B cell (primary cell): ENCODE measurements around the gene RNF181. TPM values are rescaled to one million over a fixed set of nuclear protein-coding genes. Genes with fewer than 3 reads are reported as not detected.

Experiments
- ATAC-seq: fragments of 200-7000 bp; cut with Tn5 transposase; one replicate; pipeline ENCODE4 v1.10.0; 2021; ENCODE audit warnings: low read depth, mild to moderate bottlenecking, moderate number of reproducible peaks, moderate library complexity
- CTCF ChIA-PET: fragments of 350-600 bp; sonication (Branson Sonifier 250); formaldehyde crosslinking; loops from one replicate; lab custom pipeline; 2021; ENCODE audit warnings: antibody characterized with exemption, inconsistent platforms; lab: Charles Lee
- POLR2A ChIA-PET: fragments of 350-600 bp; sonication (Branson Sonifier 250); formaldehyde crosslinking; loops from one replicate; lab custom pipeline; 2021; ENCODE audit warnings: antibody characterized with exemption; lab: Charles Lee
- DNase-seq: peaks from one replicate; pipeline ENCODE4 v3.0.0; 2013
- H2AFZ ChIP-seq: 2 replicates; pipeline ENCODE4 v1.6.1; 2012; ENCODE audit warnings: mild to moderate bottlenecking, low read depth, low read length; ENCODE audit not compliant: insufficient read depth, poor library complexity, severe bottlenecking
- H3K27ac ChIP-seq, 2 donors: 1 replicate in 1 of 2; 2 replicates in 1 of 2; pipeline ENCODE4 v1.5.1; 2012 to 2013; ENCODE audit warnings: low read length in 2 of 2, mild to moderate bottlenecking in 2 of 2, moderate library complexity in 1 of 2
- H3K27me3 ChIP-seq, 4 experiments: fragments of 200-600 bp in 1 of 4; sonication (generic) in 1 of 4; replicated peaks in 1 of 4; 1 replicate in 2 of 4; 2 replicates in 2 of 4; pipeline versions ENCODE4 v1.6.1 to v1.7.0; 2013 to 2016; ENCODE audit warnings: low read length in 3 of 4, mild to moderate bottlenecking in 2 of 4, mixed read lengths in 1 of 4, moderate library complexity in 1 of 4; ENCODE audit not compliant: insufficient read depth in 4 of 4, control insufficient read depth in 3 of 4; ENCODE audit errors: control extremely low read depth in 1 of 4
- H3K36me3 ChIP-seq, 2 experiments: replicated peaks in 1 of 2; 1 replicate in 1 of 2; 2 replicates in 1 of 2; pipeline versions ENCODE4 v1.6.1 to v1.7.1; 2013; ENCODE audit warnings: low read length in 1 of 2; ENCODE audit not compliant: insufficient read depth in 2 of 2, control insufficient read depth in 1 of 2; ENCODE audit errors: control extremely low read depth in 1 of 2, extremely low read depth in 1 of 2
- H3K4me1 ChIP-seq, 2 donors: fragments of 200-600 bp in 1 of 2; sonication (generic) in 1 of 2; 1 replicate in 1 of 2; 2 replicates in 1 of 2; pipeline versions ENCODE4 v1.5.1 to v1.6.1; 2013 to 2017; ENCODE audit warnings: low read length in 2 of 2; ENCODE audit not compliant: control insufficient read depth in 2 of 2, insufficient read depth in 2 of 2
- H3K4me2 ChIP-seq: replicated peaks from 2 replicates; pipeline ENCODE3; 2012; ENCODE audit warnings: mild to moderate bottlenecking, low read depth, low read length; ENCODE audit not compliant: poor library complexity, severe bottlenecking
- H3K4me3 ChIP-seq, 5 experiments: fragments of 200-600 bp in 1 of 5; sonication (generic) in 1 of 5; 1 replicate in 3 of 5; 2 replicates in 2 of 5; pipeline versions ENCODE4 v1.5.1 to v1.7.0; 2011 to 2016; ENCODE audit warnings: low read length in 4 of 5, mild to moderate bottlenecking in 4 of 5, low read depth in 2 of 5, control low read depth in 1 of 5, moderate library complexity in 1 of 5; ENCODE audit not compliant: insufficient read depth in 1 of 5; ENCODE audit errors: control extremely low read depth in 1 of 5, extremely low read depth in 1 of 5
- H3K79me2 ChIP-seq: fragments of 200-600 bp; sonication (generic); one replicate; pipeline ENCODE4 v1.6.0; 2016; ENCODE audit warnings: low read length; ENCODE audit not compliant: control insufficient read depth, insufficient read depth
- H3K9ac ChIP-seq: fragments of 200-600 bp; sonication (generic); 2 replicates; pipeline ENCODE4 v1.6.1; 2017; ENCODE audit warnings: mild to moderate bottlenecking, low read length, moderate library complexity
- H3K9me3 ChIP-seq, 3 donors: one replicate each; pipeline versions ENCODE4 v1.6.1 to v1.7.1; 2013; ENCODE audit warnings: low read length in 2 of 3; ENCODE audit not compliant: control insufficient read depth in 2 of 3, insufficient read depth in 1 of 3; ENCODE audit errors: control extremely low read depth in 1 of 3
- H4K20me1 ChIP-seq: 2 replicates; pipeline ENCODE4 v1.6.0; 2012; ENCODE audit warnings: mild to moderate bottlenecking, low read length; ENCODE audit not compliant: insufficient read depth, control insufficient read depth, poor library complexity, severe bottlenecking
- H3K27ac Mint-ChIP-seq: one replicate; pipeline ENCODE4 v1.8.0; 2021; ENCODE audit warnings: mixed read lengths
- H3K27me3 Mint-ChIP-seq: one replicate; pipeline ENCODE4 v1.8.0; 2021; ENCODE audit warnings: mixed read lengths
- H3K4me1 Mint-ChIP-seq: one replicate; pipeline ENCODE4 v1.8.0; 2021; ENCODE audit warnings: mixed read lengths
- H3K4me3 Mint-ChIP-seq: one replicate; pipeline ENCODE4 v1.8.0; 2021; ENCODE audit warnings: mixed read lengths
- H3K9me3 Mint-ChIP-seq: one replicate; pipeline ENCODE4 v1.8.0; 2022; ENCODE audit warnings: mixed read lengths; ENCODE audit not compliant: insufficient read depth
- CTCF ChIP-seq: fragments of 200-600 bp; IDR thresholded peaks from one replicate; pipeline ENCODE4 v1.8.0; 2022; ENCODE audit warnings: antibody characterized with exemption, mild to moderate bottlenecking
- EZH2 ChIP-seq: IDR thresholded peaks from 2 replicates; pipeline ENCODE4 v1.6.1; 2012; ENCODE audit warnings: borderline replicate concordance, low read depth, mild to moderate bottlenecking, moderate library complexity, low read length; ENCODE audit not compliant: insufficient read depth, poor library complexity, severe bottlenecking
- WGBS: methylation state at CpG from one replicate; pipeline ENCODE4 v1.1.5; 2013; ENCODE audit warnings: missing lambda C conversion rate; ENCODE audit not compliant: insufficient coverage; 5-methylcytosine and 5-hydroxymethylcytosine counted together
- intact Hi-C: fragments of 100-400 bp; cut with micrococcal nuclease; formaldehyde crosslinking; loops from one replicate; pipeline ENCODE4 v1.10.0; 2022
- polyA plus RNA-seq: library from polyadenylated mRNA; depleted of rRNA; stranded (reverse); fragments of >200 nt; gene quantifications from 2 replicates; pipeline ENCODE4 v1.2.3, GENCODE V29; 2012
- total RNA-seq, 2 donors: library from RNA; stranded (reverse); fragments of 120-200 nt in 1 of 2; gene quantifications; 1 replicate in 1 of 2; 2 replicates in 1 of 2; pipeline versions ENCODE4 v1.2.3 to v1.2.4, GENCODE V29; 2013 to 2022

The RNF181 gene
- total and polyA plus RNA-seq, 2 donors (not counting 1 experiment from before 2014, with no cell fraction given): 76.6 to 151 TPM

- H3K36me3 ChIP-seq: peaks cover 10 to 65% of the 10 kb centered on the region in 2 experiments
- Mint-ChIP-seq H3K27ac (no peak overlapping the region), H3K4me1 (peaks cover 18% of the 10 kb centered on the region), H3K9me3 (no peaks in the 10 kb centered on the region), H3K27me3 (no peaks in the 10 kb centered on the region), H3K4me3 (no peak overlapping the region)
- ChIA-PET CTCF (interaction anchor here (0.7 to 2.1 kb wide), 6 partner anchors 11 to 156 kb away, joined by 3 to 7 read pairs (median 4); partner anchors contain the start of gene GGCX), POLR2A (interaction anchor here (0.7 kb wide), 1 partner anchor 124 kb away, joined by 4 read pairs; no protein-coding TSS in a partner anchor)
- no peak for DNase-seq
- H4K20me1 ChIP-seq: peaks cover 9% of the 10 kb centered on the region
- peaks cover 7% of the 10 kb centered on the region in 2 donors for H3K4me1 ChIP-seq
- no peak for ATAC-seq
- no peak overlapping the region for H2AFZ ChIP-seq
- H3K4me2 ChIP-seq: no peak overlapping the region
- no peak overlapping the region for H3K9ac ChIP-seq
- no peak overlapping the region for H3K27ac ChIP-seq
- no peak overlapping the region for H3K4me3 ChIP-seq
- H3K27me3 ChIP-seq: no peaks in the 10 kb centered on the region
- TF ChIP-seq EZH2 (no peak), CTCF (no peak)
- peaks cover 6% of the 10 kb centered on the region for H3K79me2 ChIP-seq
- no peaks in the 10 kb centered on the region for H3K9me3 ChIP-seq
- WGBS: 100% methylated on average over 2 of the region's 5 CpGs
- intact Hi-C loops: no loop called here
These were observed 49.7 kb upstream of the RNF181 start for GRCh38 chr2:85545780-85546240.

- Histone ChIP-seq H3K79me2 (no peaks in the 10 kb centered on the region), H4K20me1 (no peaks in the 10 kb centered on the region), H3K9me3 (no peaks in the 10 kb centered on the region), H3K36me3 (peaks cover 4 to 61% of the 10 kb centered on the region in 2 experiments), H3K27me3 (no peaks in the 10 kb centered on the region), H3K27ac (no peak overlapping the region), H3K9ac (no peak overlapping the region), H3K4me3 (no peak overlapping the region), H3K4me1 (peaks cover 0 to 3% of the 10 kb centered on the region in 2 donors), H2AFZ (no peak overlapping the region), H3K4me2 (no peak overlapping the region)
- DNase-seq (no peak), ATAC-seq (no peak)
- no CpG with 5 or more reads among the region's 1 CpG for WGBS
- H3K27me3 Mint-ChIP-seq: no peaks in the 10 kb centered on the region
- ChIA-PET CTCF (interaction anchor here (1.5 to 2.1 kb wide), 2 partner anchors 10 to 126 kb away, joined by 3 to 7 read pairs; no protein-coding TSS in a partner anchor), POLR2A (interaction anchor here (0.6 kb wide), 1 partner anchor 1265 kb away, joined by 4 read pairs; no protein-coding TSS in a partner anchor)
- no peaks in the 10 kb centered on the region for H3K9me3 Mint-ChIP-seq
- peak overlapping the region; percentile 43 for H3K27ac Mint-ChIP-seq
- H3K4me1 Mint-ChIP-seq: peaks cover 8% of the 10 kb centered on the region
- TF ChIP-seq EZH2: no peak
- TF ChIP-seq CTCF: no peak
- intact Hi-C loops: no loop called here
- no peak overlapping the region for H3K4me3 Mint-ChIP-seq
These were observed 48.3 kb upstream of the RNF181 start for GRCh38 chr2:85547089-85547858.
